ENCODE data around the gene ACOX1.

The ACOX1 gene

DNA sequence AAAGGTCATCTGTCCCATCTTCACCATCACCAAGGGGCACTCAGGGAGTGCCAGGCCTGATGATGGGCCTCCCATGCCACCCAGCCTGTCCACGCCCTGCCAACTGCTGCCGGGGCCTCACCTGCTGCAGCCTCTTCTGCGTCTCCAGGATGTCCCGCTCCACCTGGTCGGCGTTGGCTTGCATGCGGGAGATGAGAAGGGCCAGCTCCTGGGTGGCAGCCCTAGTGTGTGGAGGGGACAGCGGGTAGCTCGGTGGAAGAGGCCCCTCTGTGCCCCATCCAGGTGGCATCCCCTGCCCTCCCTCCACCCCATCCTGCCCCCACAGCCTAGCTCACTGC, 44.9 kb upstream of the ACOX1 start:
- TF ChIP-seq TAF1 (IDR thresholded peaks at IDR 0.05; ENCODE audit: low read depth), result no peak
- TF ChIP-seq, protein P1, sequence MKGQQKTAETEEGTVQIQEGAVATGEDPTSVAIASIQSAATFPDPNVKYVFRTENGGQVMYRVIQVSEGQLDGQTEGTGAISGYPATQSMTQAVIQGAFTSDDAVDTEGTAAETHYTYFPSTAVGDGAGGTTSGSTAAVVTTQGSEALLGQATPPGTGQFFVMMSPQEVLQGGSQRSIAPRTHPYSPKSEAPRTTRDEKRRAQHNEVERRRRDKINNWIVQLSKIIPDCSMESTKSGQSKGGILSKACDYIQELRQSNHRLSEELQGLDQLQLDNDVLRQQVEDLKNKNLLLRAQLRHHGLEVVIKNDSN (IDR thresholded peaks at IDR 0.05), result no peak
- TF ChIP-seq FOXM1 (IDR thresholded peaks at IDR 0.05; ENCODE audit: borderline replicate concordance, low read depth), result no peak
- no peak for TF ChIP-seq YY1 (IDR thresholded peaks at IDR 0.05; ENCODE audit: low read depth)
- TF ChIP-seq, protein P2, sequence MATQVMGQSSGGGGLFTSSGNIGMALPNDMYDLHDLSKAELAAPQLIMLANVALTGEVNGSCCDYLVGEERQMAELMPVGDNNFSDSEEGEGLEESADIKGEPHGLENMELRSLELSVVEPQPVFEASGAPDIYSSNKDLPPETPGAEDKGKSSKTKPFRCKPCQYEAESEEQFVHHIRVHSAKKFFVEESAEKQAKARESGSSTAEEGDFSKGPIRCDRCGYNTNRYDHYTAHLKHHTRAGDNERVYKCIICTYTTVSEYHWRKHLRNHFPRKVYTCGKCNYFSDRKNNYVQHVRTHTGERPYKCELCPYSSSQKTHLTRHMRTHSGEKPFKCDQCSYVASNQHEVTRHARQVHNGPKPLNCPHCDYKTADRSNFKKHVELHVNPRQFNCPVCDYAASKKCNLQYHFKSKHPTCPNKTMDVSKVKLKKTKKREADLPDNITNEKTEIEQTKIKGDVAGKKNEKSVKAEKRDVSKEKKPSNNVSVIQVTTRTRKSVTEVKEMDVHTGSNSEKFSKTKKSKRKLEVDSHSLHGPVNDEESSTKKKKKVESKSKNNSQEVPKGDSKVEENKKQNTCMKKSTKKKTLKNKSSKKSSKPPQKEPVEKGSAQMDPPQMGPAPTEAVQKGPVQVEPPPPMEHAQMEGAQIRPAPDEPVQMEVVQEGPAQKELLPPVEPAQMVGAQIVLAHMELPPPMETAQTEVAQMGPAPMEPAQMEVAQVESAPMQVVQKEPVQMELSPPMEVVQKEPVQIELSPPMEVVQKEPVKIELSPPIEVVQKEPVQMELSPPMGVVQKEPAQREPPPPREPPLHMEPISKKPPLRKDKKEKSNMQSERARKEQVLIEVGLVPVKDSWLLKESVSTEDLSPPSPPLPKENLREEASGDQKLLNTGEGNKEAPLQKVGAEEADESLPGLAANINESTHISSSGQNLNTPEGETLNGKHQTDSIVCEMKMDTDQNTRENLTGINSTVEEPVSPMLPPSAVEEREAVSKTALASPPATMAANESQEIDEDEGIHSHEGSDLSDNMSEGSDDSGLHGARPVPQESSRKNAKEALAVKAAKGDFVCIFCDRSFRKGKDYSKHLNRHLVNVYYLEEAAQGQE (IDR thresholded peaks at IDR 0.05; ENCODE audit: low read depth), result no peak
- TF ChIP-seq EP300 (IDR thresholded peaks at IDR 0.05; ENCODE audit: borderline replicate concordance), result no peak
- TF ChIP-seq ZBTB7A (IDR thresholded peaks at IDR 0.05; ENCODE audit: low read depth), result no peak
- no peak for TF ChIP-seq TEAD4 (IDR thresholded peaks at IDR 0.05)
- no peak for TF ChIP-seq RAD21 (IDR thresholded peaks at IDR 0.05; ENCODE audit: low read depth)
- no peak for TF ChIP-seq EGR1 (IDR thresholded peaks at IDR 0.05)

DNA sequence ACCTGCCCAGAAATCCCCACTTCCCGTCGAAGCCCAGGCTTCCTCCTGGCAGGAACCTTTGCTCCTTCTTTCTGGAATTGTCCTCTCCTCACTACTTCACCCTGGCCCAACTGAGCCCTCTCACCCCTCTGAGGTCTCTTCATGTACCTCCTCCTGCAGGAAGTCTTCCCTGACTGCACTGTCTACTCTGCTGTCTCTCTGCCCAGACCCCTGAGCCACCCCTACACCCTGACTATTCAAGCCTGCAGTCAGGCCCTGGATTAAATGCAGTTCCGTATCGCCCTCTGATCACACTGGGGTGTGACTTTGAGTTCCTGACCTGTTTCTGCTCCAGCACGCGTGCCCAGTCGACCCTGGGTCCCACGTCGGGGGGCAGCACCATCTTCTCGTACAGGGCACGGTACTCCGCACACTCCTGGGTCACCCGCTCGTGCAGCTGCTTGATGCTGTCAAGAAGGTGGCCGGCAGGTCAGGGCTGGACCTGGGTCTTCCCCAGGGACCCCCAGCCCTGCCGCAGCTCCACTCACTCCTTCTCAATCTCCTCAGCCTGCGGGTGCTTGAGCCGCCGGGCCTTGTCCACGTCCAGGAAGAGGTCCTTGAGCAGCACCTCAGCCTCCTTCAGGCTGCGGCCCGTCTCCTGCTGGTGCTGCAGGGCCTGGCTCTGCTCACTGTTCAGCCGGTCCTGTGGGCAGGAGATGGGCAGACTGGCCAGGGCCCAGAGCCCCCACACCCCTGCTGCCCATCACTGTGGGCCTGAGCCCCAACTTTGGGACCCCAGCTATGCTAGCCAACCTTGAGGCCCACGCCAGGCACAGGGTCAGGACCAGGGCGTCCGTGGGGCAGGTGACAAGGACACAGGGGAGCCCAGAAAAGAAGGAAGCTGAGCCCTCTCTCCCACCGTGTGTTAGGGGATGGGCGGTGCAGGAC, 44.3 kb upstream of the ACOX1 start:
- TF ChIP-seq RAD21 (IDR thresholded peaks at IDR 0.05; ENCODE audit: low read depth), result no peak
- no peak for TF ChIP-seq EP300 (IDR thresholded peaks at IDR 0.05; ENCODE audit: borderline replicate concordance)
- TF ChIP-seq CEBPB (IDR thresholded peaks at IDR 0.05), result no peak
- no peak for TF ChIP-seq ZBTB7A (IDR thresholded peaks at IDR 0.05; ENCODE audit: low read depth)
- no peak for TF ChIP-seq TCF12 (IDR thresholded peaks at IDR 0.05; ENCODE audit: low read depth)
- TF ChIP-seq EGR1 (IDR thresholded peaks at IDR 0.05), result no peak
- TF ChIP-seq YY1 (IDR thresholded peaks at IDR 0.05; ENCODE audit: low read depth), result no peak
- TF ChIP-seq TEAD4 (IDR thresholded peaks at IDR 0.05), result no peak
- TF ChIP-seq, protein P3, sequence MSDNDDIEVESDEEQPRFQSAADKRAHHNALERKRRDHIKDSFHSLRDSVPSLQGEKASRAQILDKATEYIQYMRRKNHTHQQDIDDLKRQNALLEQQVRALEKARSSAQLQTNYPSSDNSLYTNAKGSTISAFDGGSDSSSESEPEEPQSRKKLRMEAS (IDR thresholded peaks at IDR 0.05), result no peak
- TF ChIP-seq, protein P2 (IDR thresholded peaks at IDR 0.05; ENCODE audit: low read depth), result no peak

DNA sequence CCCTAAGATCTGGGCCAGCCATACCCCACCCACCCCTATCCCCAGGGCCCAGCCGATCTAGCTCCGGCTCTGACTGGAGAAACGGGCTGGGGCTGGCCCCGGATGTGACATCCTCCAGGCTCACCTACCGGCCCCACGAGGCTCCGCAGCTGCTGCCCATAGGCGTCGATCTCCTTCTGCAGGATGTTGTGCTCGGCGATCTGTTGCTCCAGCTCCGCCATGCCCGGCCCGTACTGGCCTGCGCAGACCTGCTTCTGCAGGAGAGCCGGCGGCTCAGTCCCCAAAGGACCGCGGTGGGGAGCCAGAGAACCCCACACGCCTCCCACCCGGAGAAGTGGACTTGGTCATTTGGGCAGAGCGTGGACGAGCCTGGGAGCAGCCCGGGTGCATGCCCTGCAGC, 43.3 kb upstream of the ACOX1 start:
- no peak for TF ChIP-seq ZBTB7A (IDR thresholded peaks at IDR 0.05; ENCODE audit: low read depth)
- no peak for TF ChIP-seq TEAD4 (IDR thresholded peaks at IDR 0.05)
- no peak for TF ChIP-seq CEBPB (IDR thresholded peaks at IDR 0.05)
- no peak for TF ChIP-seq CREB1 (IDR thresholded peaks at IDR 0.05; ENCODE audit: low read depth)
- TF ChIP-seq TCF12 (IDR thresholded peaks at IDR 0.05; ENCODE audit: low read depth), result no peak
- no peak for TF ChIP-seq NFIC (IDR thresholded peaks at IDR 0.05)
- TF ChIP-seq, protein P3 (IDR thresholded peaks at IDR 0.05), result no peak
- no peak for TF ChIP-seq YY1 (IDR thresholded peaks at IDR 0.05; ENCODE audit: low read depth)
- no peak for TF ChIP-seq FOXM1 (IDR thresholded peaks at IDR 0.05; ENCODE audit: borderline replicate concordance, low read depth)
- TF ChIP-seq, protein P2 (IDR thresholded peaks at IDR 0.05; ENCODE audit: low read depth), result no peak
- TF ChIP-seq RAD21 (IDR thresholded peaks at IDR 0.05; ENCODE audit: low read depth), result no peak
- TF ChIP-seq EGR1 (IDR thresholded peaks at IDR 0.05), result no peak
- TF ChIP-seq EP300 (IDR thresholded peaks at IDR 0.05; ENCODE audit: borderline replicate concordance), result no peak
- TF ChIP-seq, protein P1 (IDR thresholded peaks at IDR 0.05), result no peak
- TF ChIP-seq TAF1 (IDR thresholded peaks at IDR 0.05; ENCODE audit: low read depth), result no peak

DNA sequence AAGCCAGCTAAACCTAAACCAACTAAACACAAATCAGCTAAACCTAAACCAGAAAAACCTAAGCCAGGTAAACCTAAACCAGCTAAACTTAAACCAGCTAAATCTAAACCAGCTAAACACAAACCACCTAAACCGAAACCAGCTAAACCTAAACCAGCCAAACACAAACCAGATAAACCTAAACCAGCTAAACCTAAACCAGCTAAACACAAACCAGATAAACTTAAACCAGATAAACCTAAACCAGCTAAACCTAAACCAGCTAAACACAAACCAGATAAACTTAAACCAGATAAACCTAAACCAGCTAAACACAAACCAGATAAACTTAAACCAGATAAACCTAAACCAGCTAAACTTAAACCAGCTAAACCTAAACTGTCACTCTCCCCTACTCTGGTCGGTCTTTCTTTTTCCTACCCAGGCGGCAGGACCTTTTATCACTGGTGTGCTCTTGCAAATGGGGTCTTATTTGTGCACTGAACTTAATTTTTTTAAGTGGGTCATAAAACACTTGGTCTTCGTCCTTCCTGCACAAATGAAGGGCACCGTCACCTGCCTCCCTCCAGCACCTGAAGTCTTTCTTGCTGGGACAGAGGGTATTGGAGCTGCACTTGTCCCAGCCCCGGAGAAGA, 41.0 kb upstream of the ACOX1 start:
- TF ChIP-seq EGR1 (IDR thresholded peaks at IDR 0.05) (no peak), TEAD4 (IDR thresholded peaks at IDR 0.05) (no peak), EP300 (IDR thresholded peaks at IDR 0.05; ENCODE audit: borderline replicate concordance) (no peak), ZBTB7A (IDR thresholded peaks at IDR 0.05; ENCODE audit: low read depth) (no peak), NFIC (IDR thresholded peaks at IDR 0.05) (no peak), TAF1 (IDR thresholded peaks at IDR 0.05; ENCODE audit: low read depth) (no peak), CREB1 (IDR thresholded peaks at IDR 0.05; ENCODE audit: low read depth) (no peak), TCF12 (IDR thresholded peaks at IDR 0.05; ENCODE audit: low read depth) (no peak), RAD21 (IDR thresholded peaks at IDR 0.05; ENCODE audit: low read depth) (no peak)
- TF ChIP-seq, protein P2 (IDR thresholded peaks at IDR 0.05; ENCODE audit: low read depth), result no peak
- TF ChIP-seq, protein P1 (IDR thresholded peaks at IDR 0.05), result no peak
- TF ChIP-seq, protein P3 (IDR thresholded peaks at IDR 0.05), result no peak

All from Ishikawa (cell line).